Calu3 (cell line): ENCODE data around the gene TCF3. TPM values are rescaled to one million over a fixed set of nuclear protein-coding genes. Genes with fewer than 3 reads are reported as not detected.

Source experiments
- BruUV-seq: library from RNA; stranded (reverse); fragments of 400-500 nt; replicated peaks from 2 replicates; lab custom pipeline; 2021; lab: Mats Ljungman, UMichigan
- CTCF ChIA-PET: fragments of 300-600 bp; sonication (Branson Sonifier 250); formaldehyde crosslinking; loops from one replicate; lab custom pipeline; 2022; ENCODE audit warnings: antibody characterized with exemption; lab: Charles Lee
- DNase-seq: peaks from one replicate; pipeline ENCODE4 v3.0.0; 2022
- H3K27ac Mint-ChIP-seq: one replicate; pipeline ENCODE4 v1.8.0; 2022; ENCODE audit warnings: mixed read lengths; ENCODE audit not compliant: unreplicated experiment
- H3K27me3 Mint-ChIP-seq: one replicate; pipeline ENCODE4 v1.8.0; 2022; ENCODE audit warnings: mixed read lengths; ENCODE audit not compliant: unreplicated experiment
- H3K36me3 Mint-ChIP-seq: one replicate; pipeline ENCODE4 v1.8.0; 2022; ENCODE audit warnings: mild to moderate bottlenecking, moderate library complexity, mixed read lengths; ENCODE audit not compliant: insufficient read depth, unreplicated experiment
- H3K4me1 Mint-ChIP-seq: one replicate; pipeline ENCODE4 v1.8.0; 2022; ENCODE audit warnings: mild to moderate bottlenecking, low read depth, mixed read lengths; ENCODE audit not compliant: unreplicated experiment
- H3K4me3 Mint-ChIP-seq: one replicate; pipeline ENCODE4 v1.8.0; 2022; ENCODE audit warnings: mild to moderate bottlenecking, low read depth, moderate library complexity, mixed read lengths; ENCODE audit not compliant: unreplicated experiment
- H3K9me3 Mint-ChIP-seq: one replicate; pipeline ENCODE4 v1.8.0; 2022; ENCODE audit warnings: low read depth, mixed read lengths; ENCODE audit not compliant: unreplicated experiment
- intact Hi-C: fragments of 100-400 bp; cut with micrococcal nuclease; formaldehyde crosslinking; loops from one replicate; pipeline ENCODE4 v1.10.0; 2022; ENCODE audit not compliant: unreplicated experiment
- total RNA-seq: library from RNA; stranded (reverse); gene quantifications from 2 replicates; pipeline ENCODE4 v1.2.3, GENCODE V29; 2022
- TF ChIP-seq, protein P1 (sequence below): fragments of 200-600 bp; IDR thresholded peaks from one replicate; pipeline ENCODE4 v1.8.0; 2022; ENCODE audit warnings: antibody characterized with exemption; ENCODE audit not compliant: unreplicated experiment

Gene TCF3
- total RNA-seq, 1 experiment from 2014 or later = 102 TPM

GRCh38 chr19:1618157-1619093 is 34.0 kb downstream of the TCF3 start:
- DNase-seq = peak; percentile 58
- Mint-ChIP-seq H3K36me3 (peaks cover 40% of the 10 kb centered on the region), H3K9me3 (no peaks in the 10 kb centered on the region), H3K4me1 (peaks cover 6% of the 10 kb centered on the region), H3K4me3 (peak overlapping the region; percentile 31), H3K27me3 (no peaks in the 10 kb centered on the region), H3K27ac (peak overlapping the region; percentile 47)
- BruUV-seq = no TSS peak
- intact Hi-C loops = no loop called here
- TF ChIP-seq, protein P1, sequence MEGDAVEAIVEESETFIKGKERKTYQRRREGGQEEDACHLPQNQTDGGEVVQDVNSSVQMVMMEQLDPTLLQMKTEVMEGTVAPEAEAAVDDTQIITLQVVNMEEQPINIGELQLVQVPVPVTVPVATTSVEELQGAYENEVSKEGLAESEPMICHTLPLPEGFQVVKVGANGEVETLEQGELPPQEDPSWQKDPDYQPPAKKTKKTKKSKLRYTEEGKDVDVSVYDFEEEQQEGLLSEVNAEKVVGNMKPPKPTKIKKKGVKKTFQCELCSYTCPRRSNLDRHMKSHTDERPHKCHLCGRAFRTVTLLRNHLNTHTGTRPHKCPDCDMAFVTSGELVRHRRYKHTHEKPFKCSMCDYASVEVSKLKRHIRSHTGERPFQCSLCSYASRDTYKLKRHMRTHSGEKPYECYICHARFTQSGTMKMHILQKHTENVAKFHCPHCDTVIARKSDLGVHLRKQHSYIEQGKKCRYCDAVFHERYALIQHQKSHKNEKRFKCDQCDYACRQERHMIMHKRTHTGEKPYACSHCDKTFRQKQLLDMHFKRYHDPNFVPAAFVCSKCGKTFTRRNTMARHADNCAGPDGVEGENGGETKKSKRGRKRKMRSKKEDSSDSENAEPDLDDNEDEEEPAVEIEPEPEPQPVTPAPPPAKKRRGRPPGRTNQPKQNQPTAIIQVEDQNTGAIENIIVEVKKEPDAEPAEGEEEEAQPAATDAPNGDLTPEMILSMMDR = peak; percentile 32
- CTCF ChIA-PET = no interaction called here

- CTCF ChIA-PET = no interaction called here
- Mint-ChIP-seq H3K27me3 (no peaks in the 10 kb centered on the region), H3K4me3 (no peak overlapping the region), H3K4me1 (peaks cover 6% of the 10 kb centered on the region), H3K27ac (no peak overlapping the region), H3K9me3 (no peaks in the 10 kb centered on the region), H3K36me3 (peaks cover 37% of the 10 kb centered on the region)
- TF ChIP-seq, protein P1 = no peak
- intact Hi-C loops = no loop called here
- DNase-seq = no peak
- BruUV-seq = no TSS peak
These were observed 35.5 kb downstream of the TCF3 start for GRCh38 chr19:1616875-1617274.

GRCh38 chr19:1616396-1616795 is 36.0 kb downstream of the TCF3 start:
- no peaks in the 10 kb centered on the region for H3K27me3 Mint-ChIP-seq
- H3K9me3 Mint-ChIP-seq = no peaks in the 10 kb centered on the region
- TF ChIP-seq, protein P1 = no peak
- intact Hi-C loops = no loop called here
- H3K27ac Mint-ChIP-seq = no peak overlapping the region
- peaks cover 38% of the 10 kb centered on the region for H3K36me3 Mint-ChIP-seq
- peaks cover 6% of the 10 kb centered on the region for H3K4me1 Mint-ChIP-seq
- no TSS peak for BruUV-seq
- CTCF ChIA-PET = no interaction called here
- no peak for DNase-seq
- H3K4me3 Mint-ChIP-seq = no peak overlapping the region

GRCh38 chr19:1615156-1615765 is 37.2 kb downstream of the TCF3 start:
- Mint-ChIP-seq H3K4me1 (peaks cover 6% of the 10 kb centered on the region), H3K4me3 (no peak overlapping the region), H3K27ac (no peak overlapping the region), H3K9me3 (no peaks in the 10 kb centered on the region), H3K27me3 (no peaks in the 10 kb centered on the region), H3K36me3 (peaks cover 40% of the 10 kb centered on the region)
- intact Hi-C loops = no loop called here
- no peak for DNase-seq
- BruUV-seq = no TSS peak
- TF ChIP-seq, protein P1 = no peak
- CTCF ChIA-PET = no interaction called here
